HCT116 (cell line): ENCODE data around the gene MUC22. TPM values are rescaled to one million over a fixed set of nuclear protein-coding genes. Genes with fewer than 3 reads are reported as not detected.

ENCODE experiments used
- ATAC-seq: fragments of 200-7000 bp; cut with Tn5 transposase; 2 replicates; pipeline ENCODE4 v1.9.1; 2020; ENCODE audit warnings: mild to moderate bottlenecking, moderate library complexity
- BruUV-seq: library from RNA; stranded (reverse); fragments of 400-500 nt; replicated peaks from 2 replicates; lab custom pipeline; 2021; lab: Mats Ljungman, UMichigan
- CTCF ChIA-PET: fragments of 300-600 bp; sonication (Branson Sonifier 250); formaldehyde crosslinking; loops from one replicate; lab custom pipeline; 2021; ENCODE audit warnings: antibody characterized with exemption; lab: Charles Lee
- POLR2A ChIA-PET: fragments of 300-600, 350-600 bp; sonication (Branson Sonifier 250); formaldehyde crosslinking; loops from one replicate; lab custom pipeline; 2021; ENCODE audit warnings: antibody characterized with exemption; lab: Charles Lee
- RAD21 ChIA-PET, 2 experiments: fragments of 300-600 bp; sonication (Branson Sonifier 250); formaldehyde crosslinking; loops; one replicate each; lab custom pipeline; 2023; ENCODE audit warnings: low total read pairs in 2 of 2; ENCODE audit not compliant: uncharacterized antibody in 2 of 2, unreplicated experiment in 2 of 2, low non-redundant PET in 1 of 2; lab: Charles Lee
- DNase-seq: peaks from one replicate; pipeline ENCODE4 v3.0.0-alpha.2; 2010; ENCODE audit warnings: low read depth, low spot score
- H2AFZ ChIP-seq: fragments of 200-600 bp; shearing (Covaris generic), sonication (generic); 2 replicates; pipeline ENCODE4 v1.6.1; 2017; ENCODE audit warnings: low read depth, mixed run types, mixed read lengths, antibody characterized with exemption, low read length; ENCODE audit not compliant: poor library complexity, severe bottlenecking
- H3K27ac ChIP-seq: 2 replicates; pipeline ENCODE4 v1.5.1; 2012; ENCODE audit warnings: low read depth, low read length
- H3K27me3 ChIP-seq: fragments of 200-600 bp; sonication (generic); 2 replicates; pipeline ENCODE4 v1.6.1; 2016; ENCODE audit warnings: mixed run types, low read length, mixed read lengths; ENCODE audit not compliant: insufficient read depth
- H3K36me3 ChIP-seq, 2 experiments: fragments of 200-500 bp in 1 of 2; fragments of 200-600 bp in 1 of 2; sonication (Bioruptor generic) in 1 of 2; sonication (generic) in 1 of 2; 2 replicates each; pipeline versions ENCODE4 v1.5.1 to v1.6.1; 2014 to 2016; ENCODE audit warnings: low read length in 2 of 2, inconsistent platforms in 1 of 2, mixed read lengths in 1 of 2, mixed run types in 1 of 2; ENCODE audit not compliant: insufficient read depth in 2 of 2, control insufficient read depth in 1 of 2
- H3K4me1 ChIP-seq, 2 experiments: fragments of 200-600 bp in 1 of 2; sonication (generic) in 1 of 2; 2 replicates each; pipeline versions ENCODE4 v1.5.1 to v1.6.1; 2012 to 2017; ENCODE audit warnings: low read length in 2 of 2, inconsistent platforms in 1 of 2, mild to moderate bottlenecking in 1 of 2, mixed read lengths in 1 of 2, mixed run types in 1 of 2, moderate library complexity in 1 of 2; ENCODE audit not compliant: insufficient read depth in 2 of 2, control insufficient read depth in 1 of 2
- H3K4me2 ChIP-seq: fragments of 200-600 bp; sonication (generic); 2 replicates; pipeline ENCODE4 v1.6.1; 2017; ENCODE audit warnings: mixed run types, low read length, mixed read lengths
- H3K4me3 ChIP-seq, 2 experiments: fragments of 200-600 bp in 1 of 2; sonication (generic) in 1 of 2; replicated peaks in 1 of 2; 2 replicates each; pipeline ENCODE4 v1.5.1; 2011 to 2016; ENCODE audit warnings: low read length in 2 of 2, control low read depth in 1 of 2, low read depth in 1 of 2, mild to moderate bottlenecking in 1 of 2, mixed read lengths in 1 of 2, mixed run types in 1 of 2
- H3K79me2 ChIP-seq: fragments of 200-600 bp; sonication (generic); 2 replicates; pipeline ENCODE4 v1.6.1; 2017; ENCODE audit warnings: mild to moderate bottlenecking, mixed run types, low read length, moderate library complexity, mixed read lengths; ENCODE audit not compliant: insufficient read depth
- H3K9ac ChIP-seq: fragments of 200-600 bp; sonication (generic); 2 replicates; pipeline ENCODE4 v1.6.1; 2016; ENCODE audit warnings: low read length, mixed read lengths
- H3K9me2 ChIP-seq: fragments of 200-600 bp; sonication (generic), shearing (Covaris generic); 2 replicates; pipeline ENCODE4 v1.6.1; 2017; ENCODE audit warnings: mixed run types, mild to moderate bottlenecking, moderate library complexity; ENCODE audit not compliant: insufficient read depth
- H3K9me3 ChIP-seq, 2 experiments: fragments of 200-500 bp in 1 of 2; fragments of 200-600 bp in 1 of 2; sonication (Bioruptor generic) in 1 of 2; sonication (generic) in 1 of 2; 2 replicates each; pipeline ENCODE4 v1.6.1; 2014 to 2017; ENCODE audit warnings: low read length in 2 of 2, mixed read lengths in 2 of 2, inconsistent platforms in 1 of 2, low read depth in 1 of 2, mild to moderate bottlenecking in 1 of 2, mixed run types in 1 of 2, moderate library complexity in 1 of 2; ENCODE audit not compliant: control insufficient read depth in 1 of 2, insufficient read depth in 1 of 2
- H4K20me1 ChIP-seq: fragments of 200-600 bp; sonication (generic), shearing (Covaris generic); 2 replicates; pipeline ENCODE4 v1.6.1; 2017; ENCODE audit warnings: mixed run types, mild to moderate bottlenecking, moderate library complexity; ENCODE audit not compliant: insufficient read depth
- ATF3 ChIP-seq: IDR thresholded peaks from 2 replicates; pipeline ENCODE4 v1.6.1; 2012
- CBX3 ChIP-seq: IDR thresholded peaks from 2 replicates; pipeline ENCODE4 v1.6.1; 2012; ENCODE audit warnings: low read depth
- ELF1 ChIP-seq: IDR thresholded peaks from 2 replicates; pipeline ENCODE4 v1.6.1; 2012; ENCODE audit warnings: low read depth, borderline replicate concordance
- EZH2 ChIP-seq: fragments of 200-600 bp; sonication (generic); IDR thresholded peaks from 2 replicates; pipeline ENCODE4 v1.6.1; 2017; ENCODE audit warnings: antibody characterized with exemption, mixed run types
- EZH2phosphoT487 ChIP-seq: fragments of 200-600 bp; IDR thresholded peaks from 2 replicates; pipeline ENCODE4 v1.6.1; 2018; ENCODE audit warnings: antibody characterized with exemption, borderline replicate concordance
- JUND ChIP-seq: IDR thresholded peaks from 2 replicates; pipeline ENCODE4 v1.6.1; 2012
- MAX ChIP-seq: IDR thresholded peaks from 2 replicates; pipeline ENCODE4 v1.6.1; 2012
- POLR2A ChIP-seq: IDR thresholded peaks from 2 replicates; pipeline ENCODE4 v1.7.0; 2011; ENCODE audit warnings: borderline replicate concordance; ENCODE audit not compliant: insufficient read depth, insufficient read length; ENCODE audit errors: extremely low read depth
- POLR2AphosphoS5 ChIP-seq: IDR thresholded peaks from 2 replicates; pipeline ENCODE4 v1.6.1; 2011; ENCODE audit warnings: mild to moderate bottlenecking, low read depth, low read length, moderate library complexity
- RAD21 ChIP-seq: IDR thresholded peaks from 2 replicates; pipeline ENCODE4 v1.6.1; 2012; ENCODE audit warnings: low read depth, mild to moderate bottlenecking
- REST ChIP-seq: IDR thresholded peaks from 2 replicates; pipeline ENCODE4 v1.6.1; 2012; ENCODE audit warnings: low read depth
- SIN3A ChIP-seq: IDR thresholded peaks from 2 replicates; pipeline ENCODE4 v1.6.1; 2012; ENCODE audit warnings: low read depth
- SP1 ChIP-seq: IDR thresholded peaks from 2 replicates; pipeline ENCODE4 v1.6.1; 2012; ENCODE audit warnings: low read depth
- TCF7L2 ChIP-seq: IDR thresholded peaks from 2 replicates; pipeline ENCODE4 v1.7.0; 2011; ENCODE audit warnings: borderline replicate concordance, inconsistent platforms; ENCODE audit not compliant: insufficient read depth, insufficient read length; ENCODE audit errors: extremely low read depth
- ZFX ChIP-seq: fragments of 450-650 bp; IDR thresholded peaks from 2 replicates; pipeline ENCODE4 v1.6.1; 2017
- ZNF274 ChIP-seq: fragments of 200-500 bp; sonication (Bioruptor generic); IDR thresholded peaks from 2 replicates; pipeline ENCODE4 v1.6.1; 2014; ENCODE audit warnings: mild to moderate bottlenecking, low read depth, low read length, inconsistent platforms
- intact Hi-C: fragments of 100-400 bp; cut with micrococcal nuclease; formaldehyde crosslinking; loops from 2 replicates; pipeline ENCODE4 v1.10.0; 2022
- total RNA-seq: library from RNA; stranded (reverse); gene quantifications from one replicate; pipeline ENCODE4 v1.2.1, GENCODE V29; 2021; ENCODE audit not compliant: unreplicated experiment

MUC22 gene
- total RNA-seq, 1 experiment from 2014 or later: not detected

GRCh38 chr6:31011153-31011552 lies 879 bp downstream of the MUC22 start:
- Histone ChIP-seq H4K20me1 (no peaks in the 10 kb centered on the region), H3K4me3 (no peak overlapping the region), H3K27ac (no peak overlapping the region), H2AFZ (no peak overlapping the region), H3K4me2 (no peak overlapping the region), H3K9me3 (peaks cover 0 to 12% of the 10 kb centered on the region in 2 experiments; a peak in 1 of 4 replicates), H3K27me3 (no peaks in the 10 kb centered on the region), H3K36me3 (no peaks in the 10 kb centered on the region), H3K9me2 (no peaks in the 10 kb centered on the region), H3K79me2 (no peaks in the 10 kb centered on the region), H3K4me1 (peaks cover 0 to 12% of the 10 kb centered on the region in 2 experiments; a peak in 2 of 4 replicates), H3K9ac (no peak overlapping the region)
- CTCF ChIA-PET: no interaction called here
- TF ChIP-seq JUND: no peak
- BruUV-seq: no TSS peak
- no peak for ATAC-seq
- RAD21 ChIA-PET: no interaction called here
- DNase-seq: no peak
- POLR2A ChIA-PET: no interaction called here
- intact Hi-C loops: no loop called here

GRCh38 chr6:31016659-31017299 lies 6.5 kb downstream of the MUC22 start:
- Histone ChIP-seq H3K79me2 (no peaks in the 10 kb centered on the region), H3K4me1 (no peaks in the 10 kb centered on the region), H3K36me3 (no peaks in the 10 kb centered on the region), H3K9me3 (peaks cover 0 to 12% of the 10 kb centered on the region in 2 experiments; a peak in 1 of 4 replicates), H3K9me2 (no peaks in the 10 kb centered on the region), H3K9ac (no peak overlapping the region), H4K20me1 (no peaks in the 10 kb centered on the region), H3K4me2 (no peak overlapping the region), H3K27me3 (no peaks in the 10 kb centered on the region), H3K4me3 (no peak overlapping the region), H3K27ac (no peak overlapping the region; the same call in 1 of the 2 replicates), H2AFZ (no peak overlapping the region)
- intact Hi-C loops: no loop called here
- no TSS peak for BruUV-seq
- ChIA-PET RAD21 (no interaction called here), POLR2A (no interaction called here), CTCF (no interaction called here)
- DNase-seq (no peak), ATAC-seq (no peak; the same call in 1 of the 2 replicates)
- TF ChIP-seq MAX (no peak), ZFX (no peak), EZH2 (no peak), ATF3 (no peak), ZNF274 (no peak), RAD21 (no peak), SIN3A (no peak), POLR2A (no peak), POLR2AphosphoS5 (no peak), CBX3 (no peak), TCF7L2 (no peak), ELF1 (no peak), JUND (no peak), SP1 (no peak), EZH2phosphoT487 (no peak), REST (no peak)
